Nephron (organoid): Measurements from ENCODE around the gene SLC8A1.

Experiments used
- H3K27ac Mint-ChIP-seq, 3 experiments: 2 replicates each; pipeline ENCODE4 v1.8.0; 2020; ENCODE audit warnings: mixed read lengths in 3 of 3, mild to moderate bottlenecking in 2 of 3, moderate library complexity in 1 of 3
- H3K27me3 Mint-ChIP-seq: 2 replicates; pipeline ENCODE4 v1.8.0; 2021; ENCODE audit warnings: low read depth, mild to moderate bottlenecking, moderate library complexity, mixed read lengths
- H3K36me3 Mint-ChIP-seq: 2 replicates; pipeline ENCODE4 v1.8.0; 2020; ENCODE audit warnings: low read depth, mixed read lengths
- H3K4me1 Mint-ChIP-seq: 2 replicates; pipeline ENCODE4 v1.8.0; 2020; ENCODE audit warnings: mixed read lengths
- H3K4me3 Mint-ChIP-seq, 3 experiments: 2 replicates each; pipeline ENCODE4 v1.8.0; 2020; ENCODE audit warnings: mild to moderate bottlenecking in 3 of 3, mixed read lengths in 3 of 3, moderate library complexity in 2 of 3
- H3K9me3 Mint-ChIP-seq: 2 replicates; pipeline ENCODE4 v1.8.0; 2020; ENCODE audit warnings: mixed read lengths
- CTCF ChIP-seq, 3 experiments: fragments of 200-600 bp; sonication (generic); IDR thresholded peaks; one replicate each; pipeline ENCODE4 v1.5.0; 2021; ENCODE audit warnings: antibody characterized with exemption in 3 of 3; ENCODE audit not compliant: unreplicated experiment in 3 of 3

The SLC8A1 gene

DNA sequence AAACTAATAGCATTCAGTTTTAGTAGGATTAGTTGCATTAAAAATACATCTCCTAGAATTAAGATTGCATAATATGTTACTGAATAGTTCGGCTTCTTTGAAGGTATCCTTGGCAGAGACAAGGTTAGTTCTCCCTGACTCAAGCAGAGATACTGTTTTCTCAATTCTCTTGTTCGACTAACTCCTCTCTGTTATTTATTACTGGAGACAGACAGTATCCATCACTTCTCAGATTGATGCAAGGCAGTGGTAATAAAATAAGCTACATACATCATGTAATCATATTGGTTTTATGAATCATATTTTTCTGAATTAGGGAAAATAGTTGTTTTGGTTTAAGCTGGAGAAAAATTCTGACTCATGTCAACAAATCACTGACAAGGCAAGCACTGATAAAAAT, 134.8 kb downstream of the SLC8A1 start:
- Mint-ChIP-seq H3K4me1 (peaks cover 46% of the 10 kb centered on the region), H3K27me3 (no peaks in the 10 kb centered on the region), H3K4me3 (no peak overlapping the region), H3K36me3 (peaks cover 13% of the 10 kb centered on the region), H3K9me3 (peaks cover 7% of the 10 kb centered on the region), H3K27ac (peak overlapping the region; percentile 72 to 90 (median 75))
- no peak for TF ChIP-seq CTCF (IDR thresholded peaks at IDR 0.05; ENCODE audit: unreplicated experiment in 3 of 3)

DNA sequence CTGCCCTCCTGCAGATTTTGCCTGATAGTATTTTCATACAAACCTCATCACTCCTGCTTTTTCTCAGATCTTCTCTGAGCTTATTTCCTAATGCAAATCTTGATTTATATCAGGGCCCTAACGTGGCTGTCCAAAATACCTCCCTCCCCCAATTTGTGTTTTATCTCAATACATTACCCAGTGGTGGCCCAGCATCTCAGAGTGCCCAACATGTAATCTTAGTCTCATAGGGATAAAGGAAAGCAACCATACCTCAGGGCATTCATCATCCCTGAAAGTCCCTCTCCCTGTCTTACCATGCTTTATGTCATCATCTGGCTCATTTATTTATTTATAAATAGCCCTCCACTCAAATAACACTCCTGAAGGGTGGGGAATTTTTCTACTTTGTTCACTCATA, 135.3 kb downstream of the SLC8A1 start:
- no peaks in the 10 kb centered on the region for H3K27me3 Mint-ChIP-seq
- peaks cover 16% of the 10 kb centered on the region for H3K36me3 Mint-ChIP-seq
- peak overlapping the region; percentile 72 to 90 (median 75) for H3K27ac Mint-ChIP-seq
- peaks cover 7% of the 10 kb centered on the region for H3K9me3 Mint-ChIP-seq
- H3K4me3 Mint-ChIP-seq = no peak overlapping the region
- no peak for TF ChIP-seq CTCF (IDR thresholded peaks at IDR 0.05; ENCODE audit: unreplicated experiment in 3 of 3)
- peaks cover 46% of the 10 kb centered on the region for H3K4me1 Mint-ChIP-seq

- Mint-ChIP-seq H3K4me3 (no peak overlapping the region), H3K4me1 (peaks cover 38% of the 10 kb centered on the region), H3K27ac (peak overlapping the region; percentile 88 to 91 (median 90)), H3K27me3 (no peaks in the 10 kb centered on the region), H3K9me3 (peaks cover 7% of the 10 kb centered on the region), H3K36me3 (peaks cover 16% of the 10 kb centered on the region)
- no peak for TF ChIP-seq CTCF (IDR thresholded peaks at IDR 0.05; ENCODE audit: unreplicated experiment in 3 of 3)
These were observed 136.2 kb downstream of the SLC8A1 start for GRCh38 chr2:40315683-40316082.

DNA sequence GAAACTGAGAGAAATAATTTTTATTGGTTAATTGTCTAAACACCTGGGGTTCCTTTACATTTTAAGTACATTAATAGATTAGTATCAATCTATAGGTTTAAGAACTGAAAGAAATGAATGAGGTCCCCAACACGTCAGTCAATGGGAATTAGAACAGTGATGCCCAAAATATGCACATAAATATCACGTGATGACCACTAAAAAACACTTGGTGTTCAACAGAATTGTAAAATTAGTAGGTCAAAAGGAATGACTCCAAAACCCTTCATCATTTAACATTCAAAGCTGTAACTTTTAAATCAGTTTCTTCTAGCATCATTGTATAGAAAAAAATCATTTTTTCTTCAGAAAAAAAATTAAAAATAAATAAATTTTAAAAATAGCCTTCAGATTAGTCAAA, 140.9 kb downstream of the SLC8A1 start:
- no peak overlapping the region for H3K27ac Mint-ChIP-seq
- H3K4me3 Mint-ChIP-seq = no peak overlapping the region
- H3K36me3 Mint-ChIP-seq = peaks cover 16% of the 10 kb centered on the region
- peaks cover 10% of the 10 kb centered on the region for H3K4me1 Mint-ChIP-seq
- no peak for TF ChIP-seq CTCF (IDR thresholded peaks at IDR 0.05; ENCODE audit: unreplicated experiment in 3 of 3)
- no peaks in the 10 kb centered on the region for H3K27me3 Mint-ChIP-seq
- H3K9me3 Mint-ChIP-seq = peaks cover 7% of the 10 kb centered on the region

DNA sequence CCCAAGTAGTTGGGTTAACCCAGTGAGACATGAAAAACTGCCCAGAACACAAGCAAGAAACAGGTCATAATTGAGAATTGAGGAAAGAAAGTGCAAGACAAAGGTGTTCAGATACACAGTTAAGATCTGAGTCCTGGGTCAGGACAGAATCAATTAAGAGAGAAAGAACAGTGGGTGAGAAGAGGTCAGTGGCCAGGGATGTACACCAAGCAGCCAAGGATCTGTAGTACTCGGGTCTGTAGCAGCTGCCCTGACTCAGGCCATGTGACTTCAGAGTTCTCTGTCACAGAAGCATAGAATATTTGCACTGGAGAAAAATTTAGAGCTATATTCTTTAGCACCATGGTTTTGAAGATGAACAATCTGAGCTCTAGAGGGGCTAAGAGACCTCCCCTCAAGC, 141.6 kb downstream of the SLC8A1 start:
- no peak for TF ChIP-seq CTCF (IDR thresholded peaks at IDR 0.05; ENCODE audit: unreplicated experiment in 3 of 3)
- Mint-ChIP-seq H3K36me3 (peaks cover 12% of the 10 kb centered on the region), H3K27me3 (no peaks in the 10 kb centered on the region), H3K4me3 (no peak overlapping the region), H3K27ac (no peak overlapping the region), H3K4me1 (peaks cover 6% of the 10 kb centered on the region), H3K9me3 (peaks cover 4% of the 10 kb centered on the region)

DNA sequence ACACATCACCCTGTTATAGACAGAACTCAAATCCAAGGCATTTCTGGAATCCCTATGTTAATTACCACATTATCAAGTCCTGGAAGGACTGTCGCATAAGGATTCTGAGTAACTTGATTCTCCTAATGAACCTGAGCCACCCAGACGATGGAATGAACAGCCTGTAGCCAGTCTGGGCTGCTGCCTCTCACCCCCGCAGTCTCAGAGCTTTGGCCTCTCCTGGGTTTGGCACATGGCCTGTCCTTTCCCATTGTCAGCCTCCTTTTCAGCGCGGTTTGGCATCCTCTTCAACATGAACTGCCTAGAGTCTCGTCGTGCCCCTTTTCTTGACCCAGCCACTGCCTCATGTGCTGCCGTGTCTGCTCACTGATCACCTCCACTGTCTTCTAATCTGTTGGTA, 147.6 kb downstream of the SLC8A1 start:
- Mint-ChIP-seq H3K4me1 (peaks cover 16% of the 10 kb centered on the region), H3K9me3 (no peaks in the 10 kb centered on the region), H3K27ac (no peak overlapping the region), H3K27me3 (no peaks in the 10 kb centered on the region), H3K36me3 (no peaks in the 10 kb centered on the region), H3K4me3 (no peak overlapping the region)
- TF ChIP-seq CTCF (IDR thresholded peaks at IDR 0.05; ENCODE audit: unreplicated experiment in 3 of 3) = no peak
